ENCODE results near the gene OPCML. TPM values are rescaled to one million over a fixed set of nuclear protein-coding genes. Genes with fewer than 3 reads are reported as not detected.

The OPCML gene
- total RNA-seq, 1 experiment from 2014 or later: not detected

DNA sequence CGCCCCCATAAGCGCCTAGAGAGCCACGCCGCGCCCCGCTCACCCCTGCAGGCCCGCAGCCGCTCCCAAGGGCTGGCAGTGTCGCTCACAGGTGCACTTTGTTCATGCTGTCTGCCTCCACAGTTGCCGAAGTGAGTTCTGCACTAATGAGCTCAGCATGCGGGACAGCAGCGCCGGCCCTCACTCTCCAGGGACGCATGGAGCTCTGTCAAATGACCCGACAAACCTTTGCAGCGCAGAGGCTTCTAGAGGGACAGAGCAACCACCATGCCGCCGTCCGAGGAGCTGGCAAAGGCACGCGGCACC is 170.7 kb downstream of the OPCML start:
- no peak for DNase-seq (ENCODE audit: low read depth)

- DNase-seq (ENCODE audit: low read depth): no peak
Observed at GRCh38 chr11:133360860-133361688, 171.2 kb downstream of the OPCML start.

GRCh38 chr11:133355095-133355494 is 177.2 kb downstream of the OPCML start:
- no peak for DNase-seq (ENCODE audit: low read depth)

DNA sequence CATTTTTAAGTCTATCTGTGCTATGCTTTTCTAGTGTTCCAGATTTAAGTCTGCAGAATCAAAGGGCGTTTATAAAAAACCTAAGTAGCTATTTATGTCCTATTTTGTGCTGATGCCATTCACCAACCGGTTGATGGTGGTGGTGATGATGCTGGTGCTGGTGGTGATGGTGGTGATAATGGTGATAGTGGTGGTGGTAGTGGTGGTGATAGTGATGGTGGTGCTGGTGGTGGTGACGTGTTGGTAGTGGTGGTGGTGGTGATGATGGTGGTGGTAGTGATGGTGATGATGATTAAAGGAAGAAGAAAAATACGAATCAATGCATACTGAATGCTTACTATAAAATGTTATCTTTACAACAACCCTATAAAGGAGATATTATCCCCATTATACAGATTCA is 178.2 kb downstream of the OPCML start:
- no peak for DNase-seq (ENCODE audit: low read depth)

DNA sequence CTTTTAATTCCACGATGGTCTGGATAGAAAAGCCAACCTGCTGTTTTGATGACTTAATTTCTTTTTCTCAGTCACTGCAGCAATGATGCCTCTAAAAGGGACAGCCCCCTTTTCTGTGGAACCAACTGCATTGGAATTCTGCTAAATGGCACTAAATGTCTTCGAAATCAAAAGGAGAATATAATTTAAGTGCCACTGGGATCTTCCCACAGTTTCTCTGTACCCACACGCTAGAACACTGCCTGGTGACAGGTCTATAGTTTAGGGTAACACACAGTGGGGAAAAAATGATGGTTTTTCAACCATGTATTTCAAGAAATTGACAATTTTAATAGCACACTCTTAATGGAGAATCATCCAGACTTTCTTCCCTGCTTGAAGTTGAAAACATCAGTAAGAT is 182.3 kb downstream of the OPCML start:
- no peak for DNase-seq (ENCODE audit: low read depth)

DNA sequence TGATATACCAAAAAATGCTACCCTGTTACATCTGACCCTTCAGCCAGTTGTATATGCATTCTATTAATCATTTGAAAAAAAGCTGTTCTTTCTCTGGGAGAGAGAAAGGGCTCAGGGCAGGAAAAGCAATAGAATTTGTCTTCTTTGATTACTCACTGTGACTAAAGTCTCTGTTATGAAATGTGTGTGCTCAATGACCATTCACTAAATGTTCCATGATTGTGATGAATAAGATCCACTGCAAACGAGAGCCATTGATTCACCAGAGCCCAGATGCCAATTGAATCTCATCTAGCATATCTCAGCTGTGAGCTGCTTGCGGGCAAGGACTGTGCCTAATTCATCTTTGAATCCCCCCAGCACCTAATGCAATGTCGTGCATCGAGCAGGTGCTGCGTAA is 184.3 kb downstream of the OPCML start:
- DNase-seq (ENCODE audit: low read depth): no peak

DNA sequence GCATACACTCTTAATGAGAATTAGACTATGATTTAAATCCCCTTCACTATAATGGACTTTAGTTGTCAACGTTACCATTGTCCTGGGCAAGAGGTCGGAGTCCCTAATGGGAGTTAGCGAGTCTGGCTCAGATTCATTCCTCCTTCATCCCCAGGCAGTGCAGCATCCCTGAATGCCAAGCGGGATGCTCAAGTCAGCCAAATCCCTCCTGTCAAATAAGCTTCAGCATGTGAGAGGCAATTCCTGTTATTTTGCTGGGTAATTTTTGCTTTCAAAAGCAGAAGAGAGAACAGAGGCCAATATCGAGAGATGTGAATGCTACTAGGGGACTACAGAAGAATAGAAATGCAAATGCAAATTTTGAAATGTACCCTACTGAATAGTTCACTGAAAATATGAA is 186.2 kb downstream of the OPCML start:
- no peak for DNase-seq (ENCODE audit: low read depth)

DNA sequence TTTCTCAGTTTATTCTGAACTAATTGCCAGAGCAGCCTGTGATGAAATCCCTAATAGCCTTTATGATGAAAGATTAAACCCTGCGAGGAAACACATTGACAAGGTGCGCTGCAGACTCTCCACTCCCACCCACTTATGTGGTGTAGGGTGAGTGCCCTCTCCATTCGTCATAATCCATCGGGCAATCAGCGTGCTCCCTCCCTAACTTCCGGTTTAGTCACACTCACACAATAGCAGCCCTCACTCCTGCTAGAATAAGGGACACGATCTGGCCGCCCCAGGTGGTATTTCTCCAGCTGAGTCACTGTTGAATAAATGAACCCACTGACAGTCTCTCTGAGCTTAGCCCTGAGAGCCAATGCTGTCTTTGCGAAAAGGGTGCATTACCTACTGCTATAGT is 188.3 kb downstream of the OPCML start:
- no peak for DNase-seq (ENCODE audit: low read depth)

GRCh38 chr11:133339495-133340140 is 192.7 kb downstream of the OPCML start:
- DNase-seq (ENCODE audit: low read depth): no peak

DNA sequence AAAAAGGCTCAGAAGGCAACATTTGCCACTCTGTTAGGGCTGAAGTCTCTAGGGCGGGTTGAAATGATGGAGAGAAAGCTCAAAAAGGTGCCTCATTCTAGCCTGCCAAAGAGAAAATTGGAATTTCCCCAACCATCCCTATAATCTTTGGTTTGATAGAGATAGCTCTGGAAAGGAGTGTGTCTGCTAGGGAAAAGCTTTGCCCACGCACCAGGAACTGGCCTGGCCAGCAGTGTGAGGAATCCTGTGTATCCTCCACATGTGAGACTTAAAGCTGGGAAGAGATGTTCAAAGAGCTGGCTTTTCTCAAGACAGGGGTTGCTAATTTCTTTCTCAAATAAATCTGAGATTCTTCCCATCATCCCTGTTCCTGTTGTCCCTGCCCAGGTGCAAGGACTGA is 193.7 kb downstream of the OPCML start:
- DNase-seq (ENCODE audit: low read depth): no peak

DNA sequence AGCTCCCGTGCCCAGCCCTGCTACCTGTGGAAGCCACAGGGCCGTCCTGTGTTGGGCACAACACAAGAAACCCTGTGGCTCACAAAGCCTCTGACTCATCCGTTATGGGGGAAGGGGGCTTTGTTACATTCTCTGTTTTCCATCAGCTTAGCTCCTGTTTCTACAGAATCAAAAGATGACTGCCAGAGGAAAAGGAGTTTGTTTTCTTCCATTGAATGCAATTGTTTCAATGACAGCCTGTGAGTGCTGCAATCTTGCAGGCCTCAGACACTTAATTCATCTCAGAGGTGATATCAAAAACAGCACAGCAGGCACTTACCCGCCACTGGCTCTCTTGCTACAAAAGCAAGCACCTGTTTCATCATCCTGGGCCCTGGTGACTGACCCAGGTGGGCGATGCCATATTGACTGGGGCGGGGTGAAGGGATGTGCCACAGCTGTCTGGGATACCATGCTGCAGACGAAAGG is 194.3 kb downstream of the OPCML start:
- no peak for DNase-seq (ENCODE audit: low read depth)

DNA sequence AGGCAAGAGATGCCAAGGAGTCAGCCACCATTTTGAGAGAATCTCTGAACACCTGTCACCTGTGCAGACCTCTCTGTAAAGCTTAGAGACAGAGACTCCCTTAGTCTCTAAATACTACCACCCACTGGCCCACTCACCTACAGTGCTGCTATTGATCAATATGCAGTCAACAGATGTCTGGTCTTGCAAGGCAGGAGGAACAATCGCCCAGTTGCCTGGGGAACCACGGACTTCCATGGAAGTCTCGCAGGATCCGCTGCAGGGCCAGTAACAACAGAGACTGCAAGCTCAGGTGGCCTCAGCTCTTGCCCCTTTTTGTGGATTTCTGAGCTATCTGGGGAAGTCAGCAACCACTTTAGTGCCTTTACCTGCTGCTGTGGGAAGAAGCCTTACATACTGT is 195.1 kb downstream of the OPCML start:
- no peak for DNase-seq (ENCODE audit: low read depth)

DNA sequence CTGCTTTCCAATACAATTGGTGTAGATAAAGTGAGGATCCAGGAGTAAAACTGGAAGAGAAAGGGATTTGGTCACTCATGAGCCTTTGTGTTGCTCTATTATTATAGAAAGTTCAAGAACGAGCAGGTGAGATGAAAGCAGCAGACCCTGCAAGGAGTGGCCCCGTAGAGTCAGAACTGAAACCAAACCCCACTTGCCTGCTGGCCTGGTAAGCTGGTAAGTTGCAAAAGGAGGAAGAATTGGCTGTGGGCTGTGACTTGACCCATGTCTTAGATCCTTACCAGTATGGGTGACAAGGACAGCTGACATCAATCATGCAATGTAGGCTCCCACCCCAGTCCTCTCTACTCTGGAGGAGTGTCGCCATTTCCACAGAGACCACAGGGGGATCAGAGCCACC is 201.3 kb downstream of the OPCML start:
- DNase-seq (ENCODE audit: low read depth): no peak

GRCh38 chr11:133326849-133327248 is 205.5 kb downstream of the OPCML start:
- DNase-seq (ENCODE audit: low read depth): no peak

- DNase-seq (ENCODE audit: low read depth): no peak
Observed at GRCh38 chr11:133326332-133326731, 206.0 kb downstream of the OPCML start.

- DNase-seq (ENCODE audit: low read depth): no peak
Observed at GRCh38 chr11:133325711-133326110, 206.6 kb downstream of the OPCML start.

GRCh38 chr11:133323354-133323753 is 208.9 kb downstream of the OPCML start:
- no peak for DNase-seq (ENCODE audit: low read depth)

DNA sequence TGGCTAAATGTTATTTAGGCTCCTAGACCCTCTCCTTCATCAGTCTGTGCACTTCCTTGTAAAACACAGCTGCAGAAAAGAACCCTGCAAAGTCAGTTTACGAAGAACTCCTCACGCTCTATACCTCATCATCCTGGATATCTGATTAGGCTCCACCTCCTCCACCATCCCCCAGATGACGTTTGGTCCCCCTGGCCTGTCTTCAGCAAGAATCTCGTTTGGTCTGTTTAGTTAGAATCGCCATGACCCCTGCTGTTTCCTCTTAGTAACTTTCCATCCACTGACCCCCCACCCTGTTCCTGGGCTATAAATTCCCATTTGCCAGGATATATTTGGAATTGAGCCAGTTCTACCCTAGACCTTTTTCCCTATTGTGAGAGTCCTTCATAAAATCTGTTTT is 214.1 kb downstream of the OPCML start:
- no peak for DNase-seq (ENCODE audit: low read depth)

DNA sequence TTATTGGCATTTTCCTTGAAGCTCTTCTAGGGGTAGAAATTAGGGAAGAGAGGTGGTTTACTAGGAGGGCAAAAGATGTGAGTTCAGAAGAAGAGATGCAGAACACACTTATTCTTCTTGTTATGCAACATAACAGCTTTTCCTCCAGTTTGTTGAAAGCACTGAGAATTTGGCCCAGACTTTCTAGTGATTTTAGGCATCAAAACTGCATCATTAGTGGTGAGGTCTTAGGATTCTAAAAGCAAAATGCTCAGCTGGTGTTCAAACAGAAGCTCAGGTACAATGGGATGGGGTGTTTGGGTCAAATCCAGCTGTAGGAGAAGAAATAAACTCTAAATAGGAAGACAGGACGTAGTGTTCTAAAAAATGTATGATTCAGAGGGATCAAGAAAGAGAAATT is 221.1 kb downstream of the OPCML start:
- no peak for DNase-seq (ENCODE audit: low read depth)

DNA sequence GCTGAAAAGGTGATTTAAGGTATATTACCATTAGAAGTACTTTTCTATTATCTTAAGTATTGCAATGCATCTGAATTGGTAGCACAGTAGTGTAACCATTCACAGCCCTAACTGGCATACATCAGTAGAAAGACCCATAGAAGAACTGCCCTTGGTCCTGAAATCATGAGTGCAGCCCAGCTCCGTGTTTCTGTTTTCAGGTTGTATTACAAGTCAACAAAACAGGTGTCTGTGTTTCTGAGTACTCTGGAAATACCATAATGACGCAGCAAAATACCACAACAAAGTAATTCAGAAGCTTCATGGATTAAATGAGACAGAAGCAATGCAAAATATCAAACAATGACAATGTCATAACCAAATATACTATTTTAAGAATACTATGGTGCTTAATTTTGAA is 226.3 kb downstream of the OPCML start:
- DNase-seq (ENCODE audit: low read depth): no peak

GRCh38 chr11:133305208-133305956 is 226.9 kb downstream of the OPCML start:
- DNase-seq (ENCODE audit: low read depth): no peak

- DNase-seq (ENCODE audit: low read depth): no peak
Observed at GRCh38 chr11:133303262-133303661, 229.0 kb downstream of the OPCML start.

DNA sequence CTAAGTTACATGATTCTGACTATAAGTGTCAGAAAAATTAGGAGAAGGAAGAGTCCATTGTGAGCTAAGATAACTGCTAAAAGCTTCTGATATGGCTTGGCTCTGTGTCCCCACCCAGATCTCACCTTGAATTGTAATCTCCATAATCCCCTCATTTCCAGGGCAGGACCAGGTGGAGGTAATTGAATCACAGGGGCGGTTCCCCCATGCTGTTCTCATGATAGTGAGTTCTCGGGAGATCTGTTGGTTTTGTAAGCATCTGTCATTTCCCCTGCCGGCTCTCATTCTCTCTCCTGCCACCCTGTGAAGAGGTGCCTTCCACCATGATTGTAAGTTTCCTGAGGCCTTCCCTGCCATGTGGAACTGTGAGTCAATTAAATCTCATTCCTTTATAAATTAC is 230.2 kb downstream of the OPCML start:
- no peak for DNase-seq (ENCODE audit: low read depth)

Data from LHCN-M2 (cell line).